SK-N-SH treated with all-trans-retinoic acid at 6 μM for 48 hours (cell line): ENCODE results near the gene CMBL.

Source experiments
- ATAC-seq: fragments of 200-7000 bp; cut with Tn5 transposase; 3 replicates; pipeline ENCODE4 v1.9.1; 2020; ENCODE audit warnings: mild to moderate bottlenecking, moderate library complexity
- ARNTL ChIP-seq: fragments of 450-650 bp; formaldehyde crosslinking; IDR thresholded peaks from 2 replicates; pipeline ENCODE4 v1.5.0; 2020; ENCODE audit warnings: low read depth, mild to moderate bottlenecking, moderate library complexity, borderline replicate concordance
- BACH2 ChIP-seq: fragments of 250-450 bp; sonication (Bioruptor Pico); IDR thresholded peaks from 2 replicates; pipeline ENCODE4 v1.9.0; 2021; ENCODE audit warnings: mild to moderate bottlenecking, borderline replicate concordance
- CSDC2 ChIP-seq: fragments of 250-450 bp; sonication (Bioruptor Pico); IDR thresholded peaks from 2 replicates; pipeline ENCODE4 v1.5.0; 2020; ENCODE audit warnings: mild to moderate bottlenecking, moderate library complexity
- CSRNP3 ChIP-seq: fragments of 250-450 bp; sonication (Bioruptor Pico); IDR thresholded peaks from 2 replicates; pipeline ENCODE4 v1.5.1; 2021; ENCODE audit warnings: mild to moderate bottlenecking, moderate library complexity
- ESRRG ChIP-seq: fragments of 250-450 bp; sonication (Bioruptor Pico); IDR thresholded peaks from 2 replicates; pipeline ENCODE4 v1.6.1; 2021; ENCODE audit warnings: mild to moderate bottlenecking
- ISL1 ChIP-seq: fragments of 250-450 bp; sonication (Bioruptor Pico); IDR thresholded peaks from 2 replicates; pipeline ENCODE4 v2.1.2; 2022; ENCODE audit warnings: mild to moderate bottlenecking, moderate library complexity
- OSR1 ChIP-seq: fragments of 250-450 bp; sonication (Bioruptor Pico); IDR thresholded peaks from 2 replicates; pipeline ENCODE4 v1.8.0; 2022; ENCODE audit warnings: moderate library complexity, mild to moderate bottlenecking, inconsistent platforms
- POU6F1 ChIP-seq: fragments of 250-450 bp; sonication (Bioruptor Pico); IDR thresholded peaks from 2 replicates; pipeline ENCODE4 v1.8.0; 2021; ENCODE audit warnings: low read depth, mild to moderate bottlenecking, moderate library complexity, borderline replicate concordance
- PPARA ChIP-seq: fragments of 250-450 bp; sonication (Bioruptor Pico); IDR thresholded peaks from 2 replicates; pipeline ENCODE4 v1.5.0; 2020; ENCODE audit warnings: mild to moderate bottlenecking, borderline replicate concordance
- RARB ChIP-seq: fragments of 250-450 bp; sonication (Bioruptor Pico); IDR thresholded peaks from 2 replicates; pipeline ENCODE4 v1.8.0; 2021; ENCODE audit warnings: mild to moderate bottlenecking, moderate library complexity
- SNAI2 ChIP-seq: fragments of 250-450 bp; sonication (Bioruptor Pico); IDR thresholded peaks from 2 replicates; pipeline ENCODE4 v1.5.0; 2020; ENCODE audit warnings: mild to moderate bottlenecking, moderate library complexity
- TCF4 ChIP-seq: fragments of 250-450 bp; sonication (Bioruptor Pico); IDR thresholded peaks from 2 replicates; pipeline ENCODE4 v1.8.0; 2021; ENCODE audit warnings: mild to moderate bottlenecking, moderate library complexity, borderline replicate concordance
- ZC3H10 ChIP-seq: fragments of 250-450 bp; sonication (Bioruptor Pico); IDR thresholded peaks from 2 replicates; pipeline ENCODE4 v1.5.1; 2021; ENCODE audit warnings: mild to moderate bottlenecking, moderate library complexity
- ZFP30 ChIP-seq: fragments of 450-650 bp; formaldehyde crosslinking; IDR thresholded peaks from 2 replicates; pipeline ENCODE4 v1.5.0; 2022; ENCODE audit warnings: mild to moderate bottlenecking, moderate library complexity
- ZNF565 ChIP-seq: fragments of 450-650 bp; formaldehyde crosslinking; conservative IDR thresholded peaks from 2 replicates; pipeline ENCODE4 v1.5.0; 2020; ENCODE audit warnings: low read depth, mild to moderate bottlenecking, moderate library complexity
- ZNF70 ChIP-seq: fragments of 450-650 bp; formaldehyde crosslinking; IDR thresholded peaks from 2 replicates; pipeline ENCODE4 v1.5.0; 2020; ENCODE audit warnings: mild to moderate bottlenecking, moderate library complexity
- TF ChIP-seq, protein P1 (sequence below): fragments of 250-450 bp; sonication (Bioruptor Pico); IDR thresholded peaks from 2 replicates; pipeline ENCODE4 v1.5.1; 2020; ENCODE audit warnings: low read depth, mild to moderate bottlenecking, moderate library complexity
- TF ChIP-seq, protein P2 (sequence below): fragments of 250-450 bp; sonication (Bioruptor Pico); IDR thresholded peaks from 2 replicates; pipeline ENCODE4 v1.8.0; 2020; ENCODE audit warnings: mild to moderate bottlenecking, moderate library complexity, borderline replicate concordance

The CMBL gene

DNA sequence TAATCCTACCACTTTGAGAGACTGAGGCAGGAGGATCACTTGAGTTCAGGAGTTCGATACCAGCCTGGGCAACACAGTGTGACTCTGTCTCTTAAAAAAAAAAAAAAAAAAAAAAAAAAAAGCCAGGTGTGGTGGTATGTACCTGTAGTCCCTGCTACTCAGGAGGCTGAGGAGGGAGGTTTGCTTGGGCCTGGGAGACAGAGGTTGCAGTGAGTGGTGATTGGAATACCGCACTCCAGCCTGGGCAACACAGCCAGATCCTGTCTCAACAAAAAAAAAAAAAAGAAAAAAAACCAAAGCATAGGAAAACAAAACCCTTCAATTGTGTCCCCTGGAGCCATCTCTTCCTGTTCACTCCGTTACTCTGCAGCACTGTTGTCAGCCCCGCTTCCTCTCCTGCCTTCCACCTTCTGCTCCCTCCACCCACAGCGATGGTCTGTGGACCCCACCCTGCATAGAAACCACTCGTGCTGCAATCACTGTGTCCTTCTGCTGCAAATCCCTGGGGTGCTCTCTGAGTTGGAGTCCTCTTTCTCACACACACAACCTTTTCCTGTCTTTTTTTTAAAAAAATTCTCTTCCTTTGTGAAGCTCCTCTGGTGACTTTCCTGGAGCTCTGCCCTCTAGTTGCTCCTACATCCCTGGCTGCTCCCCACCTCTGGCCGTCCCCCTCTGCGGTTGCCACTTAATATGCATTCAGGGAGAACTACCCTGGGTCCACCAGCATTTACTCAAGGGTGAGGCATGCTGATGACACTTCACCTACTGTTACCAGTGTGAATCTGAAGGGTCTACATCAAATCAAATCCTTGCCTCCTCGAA, 35.4 kb downstream of the CMBL start:
- ATAC-seq, result no peak
- TF ChIP-seq CSRNP3 (CRISPR knock-in tag) (no peak), ESRRG (CRISPR knock-in tag) (no peak), ZFP30 (CRISPR knock-in tag) (no peak), ARNTL (CRISPR knock-in tag) (no peak), TCF4 (CRISPR knock-in tag) (no peak), BACH2 (CRISPR knock-in tag) (no peak), ZNF70 (CRISPR knock-in tag) (no peak), OSR1 (CRISPR knock-in tag) (no peak), SNAI2 (CRISPR knock-in tag) (no peak)

GRCh38 chr5:10268100-10268499, 39.6 kb downstream of the CMBL start:
- TF ChIP-seq, protein P1, sequence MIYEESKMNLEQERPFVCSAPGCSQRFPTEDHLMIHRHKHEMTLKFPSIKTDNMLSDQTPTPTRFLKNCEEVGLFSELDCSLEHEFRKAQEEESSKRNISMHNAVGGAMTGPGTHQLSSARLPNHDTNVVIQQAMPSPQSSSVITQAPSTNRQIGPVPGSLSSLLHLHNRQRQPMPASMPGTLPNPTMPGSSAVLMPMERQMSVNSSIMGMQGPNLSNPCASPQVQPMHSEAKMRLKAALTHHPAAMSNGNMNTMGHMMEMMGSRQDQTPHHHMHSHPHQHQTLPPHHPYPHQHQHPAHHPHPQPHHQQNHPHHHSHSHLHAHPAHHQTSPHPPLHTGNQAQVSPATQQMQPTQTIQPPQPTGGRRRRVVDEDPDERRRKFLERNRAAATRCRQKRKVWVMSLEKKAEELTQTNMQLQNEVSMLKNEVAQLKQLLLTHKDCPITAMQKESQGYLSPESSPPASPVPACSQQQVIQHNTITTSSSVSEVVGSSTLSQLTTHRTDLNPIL (CRISPR knock-in tag), result no peak
- TF ChIP-seq, protein P2, sequence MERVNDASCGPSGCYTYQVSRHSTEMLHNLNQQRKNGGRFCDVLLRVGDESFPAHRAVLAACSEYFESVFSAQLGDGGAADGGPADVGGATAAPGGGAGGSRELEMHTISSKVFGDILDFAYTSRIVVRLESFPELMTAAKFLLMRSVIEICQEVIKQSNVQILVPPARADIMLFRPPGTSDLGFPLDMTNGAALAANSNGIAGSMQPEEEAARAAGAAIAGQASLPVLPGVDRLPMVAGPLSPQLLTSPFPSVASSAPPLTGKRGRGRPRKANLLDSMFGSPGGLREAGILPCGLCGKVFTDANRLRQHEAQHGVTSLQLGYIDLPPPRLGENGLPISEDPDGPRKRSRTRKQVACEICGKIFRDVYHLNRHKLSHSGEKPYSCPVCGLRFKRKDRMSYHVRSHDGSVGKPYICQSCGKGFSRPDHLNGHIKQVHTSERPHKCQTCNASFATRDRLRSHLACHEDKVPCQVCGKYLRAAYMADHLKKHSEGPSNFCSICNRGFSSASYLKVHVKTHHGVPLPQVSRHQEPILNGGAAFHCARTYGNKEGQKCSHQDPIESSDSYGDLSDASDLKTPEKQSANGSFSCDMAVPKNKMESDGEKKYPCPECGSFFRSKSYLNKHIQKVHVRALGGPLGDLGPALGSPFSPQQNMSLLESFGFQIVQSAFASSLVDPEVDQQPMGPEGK, result no peak
- no peak for TF ChIP-seq CSRNP3 (CRISPR knock-in tag)
- TF ChIP-seq TCF4 (CRISPR knock-in tag), result no peak
- TF ChIP-seq SNAI2 (CRISPR knock-in tag), result no peak
- no peak for TF ChIP-seq ESRRG (CRISPR knock-in tag)
- TF ChIP-seq PPARA, result no peak
- no peak for TF ChIP-seq POU6F1 (CRISPR knock-in tag)
- no peak for TF ChIP-seq CSDC2 (CRISPR knock-in tag)
- TF ChIP-seq ISL1, result no peak
- TF ChIP-seq RARB (CRISPR knock-in tag), result no peak
- TF ChIP-seq ZC3H10 (CRISPR knock-in tag), result no peak
- ATAC-seq, result no peak; the same call in 1 of the 3 replicates

- TF ChIP-seq OSR1 (CRISPR knock-in tag), result no peak
- TF ChIP-seq SNAI2 (CRISPR knock-in tag), result no peak
- TF ChIP-seq POU6F1 (CRISPR knock-in tag), result no peak
- no peak for TF ChIP-seq PPARA
- no peak for TF ChIP-seq ZNF70 (CRISPR knock-in tag)
- TF ChIP-seq CSRNP3 (CRISPR knock-in tag), result no peak
- TF ChIP-seq ZNF565 (CRISPR knock-in tag), result no peak
- no peak for TF ChIP-seq RARB (CRISPR knock-in tag)
- TF ChIP-seq, all 23 proteins: peak for 0
- ATAC-seq, result no peak; the same call in 2 of the 3 replicates
Measured at GRCh38 chr5:10266839-10267238, 40.9 kb downstream of the CMBL start.
